ENCODE results near the gene FBN1.

Gene FBN1

DNA sequence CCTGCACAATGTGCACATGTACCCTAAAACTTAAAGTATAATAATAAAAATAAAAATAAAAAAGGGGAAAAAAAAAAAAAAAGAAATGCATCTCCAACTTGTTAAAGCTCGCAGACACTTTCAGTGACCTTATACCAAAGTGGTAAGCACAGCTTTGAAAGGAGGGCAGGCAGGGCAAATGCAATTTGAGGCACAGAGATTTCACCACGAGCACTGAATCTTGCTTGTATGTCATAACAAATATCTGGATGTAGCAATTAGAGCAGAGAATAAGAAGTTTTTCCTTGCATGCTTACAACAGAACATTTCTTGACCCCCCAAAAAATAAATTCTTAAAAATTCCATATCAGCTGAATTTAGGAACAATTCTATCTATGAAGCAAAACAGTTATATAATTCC is 66.5 kb downstream of the FBN1 start:
- DNase-seq, result no peak

DNA sequence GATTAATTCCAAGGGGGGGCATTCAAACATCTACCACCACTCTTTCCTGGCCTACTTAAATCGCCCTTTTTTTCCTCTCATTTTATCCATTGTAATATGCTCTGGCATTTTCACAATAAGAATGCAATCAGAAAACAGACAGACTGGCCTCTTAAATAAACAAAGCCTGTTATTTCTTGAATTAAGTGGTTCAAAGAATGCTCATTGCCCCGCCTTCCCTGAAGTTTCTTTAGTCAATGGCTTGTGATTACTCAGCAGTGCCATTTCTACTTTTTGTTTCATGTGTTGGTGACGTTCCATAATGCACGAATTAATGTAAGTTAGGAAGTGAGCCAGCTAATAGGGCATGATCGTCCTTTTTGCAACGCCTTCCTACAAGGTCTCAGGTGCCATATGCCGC is 68.0 kb downstream of the FBN1 start:
- no peak for DNase-seq

DNA sequence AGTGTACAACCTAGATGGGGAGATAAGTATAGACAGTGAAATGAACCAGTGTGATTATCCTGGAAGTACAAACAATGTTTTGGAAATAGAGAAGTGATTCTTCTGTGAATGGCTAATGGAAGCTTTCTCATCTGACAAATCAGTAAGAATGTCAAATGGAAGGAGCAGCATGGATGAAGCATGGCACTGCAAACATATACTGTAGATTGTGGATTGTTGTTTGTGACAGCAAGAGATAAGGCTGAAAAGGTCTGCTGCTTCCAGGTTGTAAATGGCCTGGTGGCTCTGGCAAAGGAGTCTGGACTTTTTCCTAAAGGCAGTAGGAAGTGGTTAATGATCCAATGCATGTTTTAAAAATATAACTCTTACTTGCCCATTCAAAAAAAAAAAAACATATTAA is 71.3 kb downstream of the FBN1 start:
- DNase-seq, result no peak

DNA sequence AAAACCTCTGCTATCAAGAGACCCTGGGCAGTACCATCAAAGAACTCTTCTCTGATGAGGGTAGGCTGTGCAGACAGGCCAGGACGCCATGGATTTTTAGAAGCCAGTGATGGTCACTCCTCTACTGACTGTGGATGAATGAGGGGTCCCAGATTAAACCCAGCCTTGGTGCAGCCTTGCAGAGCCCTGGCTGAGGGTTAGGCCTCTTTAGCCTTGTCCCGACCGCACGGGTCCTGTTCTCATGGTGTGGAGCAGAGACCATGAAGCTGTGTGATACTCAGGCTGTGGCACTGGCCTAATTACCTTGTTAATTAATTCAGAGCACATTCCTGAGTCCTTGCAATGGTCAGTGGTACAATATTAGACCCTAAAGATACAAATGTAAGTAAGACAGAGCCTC is 71.7 kb downstream of the FBN1 start:
- no peak for DNase-seq

DNA sequence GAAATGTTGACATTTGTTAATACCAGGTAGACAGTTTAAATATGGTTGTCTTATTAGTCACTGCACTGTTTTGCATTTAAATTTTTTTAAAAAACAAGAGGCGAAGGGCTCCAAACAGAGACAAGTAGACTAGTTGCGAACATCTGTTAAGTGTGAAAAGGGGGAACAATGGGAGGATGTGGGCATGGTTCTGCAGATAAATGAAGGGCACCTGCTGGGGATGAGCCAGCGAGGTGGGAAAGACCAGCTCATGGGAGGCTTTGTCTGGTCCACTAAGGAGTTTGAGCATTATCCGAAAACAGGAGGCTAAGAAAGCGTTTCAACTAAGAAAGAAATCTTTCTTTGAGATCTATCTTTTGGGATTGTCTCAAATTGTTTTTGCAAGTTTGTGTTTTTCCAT is 72.7 kb downstream of the FBN1 start:
- no peak for DNase-seq

DNA sequence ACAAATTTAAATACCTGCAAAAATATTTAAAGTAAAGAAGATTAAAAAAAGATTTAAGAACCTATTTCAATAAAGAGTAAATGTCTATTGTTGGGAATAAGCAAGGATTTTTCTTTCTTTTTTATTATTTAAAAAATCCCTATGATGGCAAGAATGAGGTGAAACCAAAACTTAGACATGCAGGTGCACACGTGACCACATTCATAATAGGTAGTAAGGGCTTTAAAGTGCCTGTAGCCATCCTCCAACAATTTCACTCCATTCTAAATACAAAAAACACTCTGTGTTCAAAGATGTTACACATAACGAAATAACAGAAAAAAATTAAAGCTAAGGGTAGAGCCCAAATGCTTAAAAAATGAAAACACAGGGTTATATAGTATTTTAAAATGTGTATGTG is 74.0 kb downstream of the FBN1 start:
- DNase-seq, result no peak

DNA sequence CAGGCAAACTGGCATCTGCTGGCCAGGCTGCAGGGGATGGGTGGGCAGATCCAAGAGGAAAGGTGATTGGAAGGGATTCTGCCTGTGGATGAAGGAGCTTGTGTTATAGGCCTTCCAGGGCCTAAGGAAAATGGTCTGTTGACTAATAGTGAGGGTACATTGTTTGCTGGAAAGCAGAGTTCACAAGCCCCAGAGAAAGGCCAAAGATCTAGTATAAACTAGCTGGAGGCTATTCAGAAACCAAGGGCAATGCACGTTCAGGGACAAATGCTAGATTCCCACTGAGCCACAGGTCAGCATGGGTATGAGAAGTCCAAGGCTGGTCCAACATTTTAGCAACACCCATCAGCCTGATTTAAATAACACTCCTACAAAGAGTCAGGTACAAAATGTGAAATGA is 74.7 kb downstream of the FBN1 start:
- DNase-seq, result no peak

DNA sequence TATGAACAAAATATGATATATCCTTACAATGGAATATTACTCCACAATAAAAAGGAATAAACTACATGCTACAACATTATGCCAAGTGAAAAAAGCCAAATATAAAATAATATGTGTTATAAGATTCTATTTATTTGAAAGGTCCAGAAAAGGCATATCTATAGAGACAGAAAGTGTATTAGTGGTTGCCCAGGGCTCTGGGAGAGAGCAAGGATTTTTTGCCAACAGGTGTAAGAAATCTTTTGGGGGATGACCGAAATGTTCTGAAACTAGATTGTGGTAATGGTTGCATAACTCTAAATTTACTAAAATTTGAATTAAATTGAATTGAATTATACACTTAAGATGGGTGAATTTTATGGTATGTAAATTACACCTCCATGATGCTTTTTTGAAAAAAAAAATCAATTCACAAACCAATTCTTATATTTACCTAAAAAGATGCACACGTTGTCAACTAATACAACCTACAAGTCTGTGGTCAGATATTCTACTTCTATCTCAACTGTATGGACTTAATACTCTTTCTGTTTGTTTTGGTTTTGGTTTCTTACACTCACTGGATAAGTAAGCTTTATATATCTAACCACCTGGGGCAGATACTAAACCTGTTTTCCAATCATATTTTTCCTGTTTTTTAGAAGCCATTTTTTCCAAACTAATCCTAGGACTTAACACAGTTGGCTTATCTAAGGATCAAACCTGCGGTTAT is 75.8 kb downstream of the FBN1 start:
- DNase-seq, result no peak

DNA sequence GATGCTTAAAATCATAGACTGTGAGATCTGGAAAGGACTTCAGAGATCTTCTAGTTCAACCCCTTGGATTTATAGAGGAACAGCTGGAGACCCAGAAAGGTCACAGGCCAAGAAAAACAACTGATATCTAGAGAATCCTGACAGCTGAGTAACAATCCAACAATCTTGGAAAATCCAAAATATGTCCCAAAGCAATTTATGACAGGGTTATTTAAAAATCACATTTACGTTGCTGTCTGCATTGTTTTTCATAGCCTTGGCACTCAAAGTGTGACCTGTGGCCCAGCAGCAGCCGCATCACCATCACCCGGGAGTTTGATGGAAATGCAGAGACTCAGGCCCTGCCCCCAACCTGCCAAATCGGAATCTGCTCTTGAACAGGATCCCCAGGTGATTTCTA is 78.8 kb downstream of the FBN1 start:
- DNase-seq, result no peak

DNA sequence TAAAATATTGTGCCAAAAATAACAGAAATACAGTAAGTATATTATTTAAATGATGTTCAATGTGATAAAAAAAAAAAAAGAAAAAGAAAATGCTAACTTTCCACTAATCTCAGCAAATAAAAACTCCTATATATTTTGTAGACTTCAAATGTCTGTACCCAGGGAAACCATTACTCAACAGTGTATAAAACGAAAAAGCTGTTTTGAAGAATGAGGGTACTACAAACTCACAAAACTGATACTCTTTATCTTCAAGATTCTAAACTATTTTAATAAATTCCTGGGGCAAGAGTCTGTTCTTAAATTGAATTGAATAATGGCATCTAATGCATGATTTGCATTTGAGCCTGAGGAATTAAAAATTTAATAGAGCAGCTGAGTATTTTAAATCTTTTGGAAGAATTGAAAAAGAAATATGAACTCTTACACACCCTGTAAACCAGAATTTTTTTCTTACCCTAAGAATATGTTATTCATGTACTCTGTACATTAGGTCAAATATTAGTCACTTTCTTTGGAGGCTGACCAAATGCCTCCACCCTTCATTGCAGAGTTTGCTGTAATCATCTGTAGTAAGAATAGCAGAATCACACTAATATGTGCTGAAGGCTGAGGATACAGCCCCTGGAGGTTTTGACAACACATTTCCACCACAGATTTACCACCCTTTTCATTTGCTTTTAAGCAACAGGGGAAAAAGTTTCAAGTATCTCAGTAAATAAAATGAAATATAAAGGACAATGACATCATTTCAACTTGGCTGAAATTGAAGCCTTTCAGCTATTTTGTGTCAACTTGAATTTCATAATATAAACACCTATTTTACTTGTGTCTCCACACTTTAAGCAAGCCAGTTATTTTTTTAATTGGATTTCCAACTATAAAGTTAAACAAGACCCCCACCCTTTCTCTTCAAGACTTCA is 79.7 kb downstream of the FBN1 start:
- no peak for DNase-seq

DNA sequence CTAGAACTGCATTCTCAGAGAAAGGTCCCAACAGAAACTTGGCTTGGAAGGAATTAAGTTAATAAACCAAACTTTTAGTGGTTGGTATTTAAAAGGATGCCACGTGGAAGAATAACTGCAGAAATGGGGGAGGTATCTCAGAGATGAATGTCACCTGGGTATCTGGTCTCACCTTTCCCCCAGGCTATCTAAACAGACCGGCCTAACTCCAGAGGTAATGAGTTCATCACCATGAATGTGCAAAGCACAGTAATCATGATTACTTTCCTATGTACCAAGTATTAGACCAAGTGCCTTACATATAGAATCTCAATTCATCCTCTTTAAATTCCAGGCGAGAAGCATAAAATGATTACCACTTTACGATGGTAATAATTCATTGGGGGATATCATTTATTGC is 80.8 kb downstream of the FBN1 start:
- no peak for DNase-seq

DNA sequence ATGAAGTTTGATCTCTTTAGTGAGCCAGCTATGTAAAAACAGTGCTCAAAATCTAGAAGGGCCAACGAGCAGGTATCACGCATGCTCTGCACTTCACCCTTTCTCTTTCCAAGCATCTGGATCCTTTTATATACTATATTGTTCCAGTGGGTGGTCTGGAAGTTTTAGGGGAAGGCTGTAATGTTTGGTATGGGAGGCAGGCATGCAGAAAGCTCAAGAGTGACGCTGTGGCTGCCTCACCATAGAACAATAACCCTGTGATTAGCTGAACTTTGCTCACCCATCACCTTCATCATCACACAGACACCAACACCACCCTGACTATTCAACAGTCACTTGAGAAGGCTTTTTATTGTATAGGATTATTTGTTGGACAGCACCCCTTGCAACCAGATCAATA is 81.6 kb downstream of the FBN1 start:
- no peak for DNase-seq

DNA sequence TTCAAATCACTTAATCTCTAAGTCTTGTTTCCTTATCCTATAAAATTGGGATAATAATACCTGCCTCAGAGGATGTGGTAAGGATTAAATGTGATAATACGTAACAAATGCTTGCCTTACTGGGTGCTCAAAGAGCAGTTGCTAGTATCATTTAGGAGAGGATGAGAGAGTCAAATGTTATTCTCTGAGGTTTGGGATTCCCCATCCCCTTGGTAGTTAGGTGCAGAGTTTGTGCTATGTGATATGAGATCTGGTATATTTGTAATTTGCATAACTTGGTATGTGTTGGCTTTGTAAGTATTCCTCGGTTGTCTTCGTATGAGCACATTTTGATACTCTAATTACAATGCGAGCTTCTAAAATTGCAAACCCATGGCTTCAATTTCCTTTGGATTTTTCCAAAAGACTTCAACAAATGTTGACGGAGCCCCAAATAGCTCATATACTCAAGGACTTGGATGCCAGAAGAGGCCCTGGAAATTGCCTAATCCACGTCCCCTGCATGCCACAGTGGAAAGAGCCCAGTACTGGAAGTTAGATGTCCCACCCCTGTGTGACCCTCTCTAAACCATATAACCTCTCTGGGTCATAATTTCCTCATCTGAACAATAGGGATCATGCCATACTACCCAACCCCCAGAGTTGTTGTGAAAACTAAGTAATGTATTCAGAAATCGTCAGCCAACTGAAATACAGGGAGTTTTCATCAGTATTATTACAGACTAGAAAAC is 85.0 kb downstream of the FBN1 start:
- DNase-seq, result no peak

DNA sequence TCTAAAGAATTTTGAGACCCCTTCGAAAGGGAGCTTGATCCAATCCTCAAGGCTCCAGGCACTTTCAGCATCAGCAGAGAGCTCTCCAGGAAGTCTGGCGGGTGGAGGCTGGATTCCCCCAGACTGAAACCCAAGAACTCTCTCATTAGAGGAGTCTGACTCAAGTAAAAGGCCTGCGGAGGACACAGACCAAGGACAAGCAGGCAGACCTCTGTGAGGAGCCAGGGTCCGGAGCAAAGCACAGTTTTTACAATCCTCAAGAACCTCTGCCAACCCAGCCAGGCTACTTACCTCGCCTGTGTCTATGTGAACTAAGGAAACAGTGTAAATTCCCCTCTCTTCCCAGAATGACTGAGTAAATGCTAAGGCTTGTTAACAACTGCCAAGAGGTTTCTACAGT is 86.2 kb downstream of the FBN1 start:
- DNase-seq, result no peak

DNA sequence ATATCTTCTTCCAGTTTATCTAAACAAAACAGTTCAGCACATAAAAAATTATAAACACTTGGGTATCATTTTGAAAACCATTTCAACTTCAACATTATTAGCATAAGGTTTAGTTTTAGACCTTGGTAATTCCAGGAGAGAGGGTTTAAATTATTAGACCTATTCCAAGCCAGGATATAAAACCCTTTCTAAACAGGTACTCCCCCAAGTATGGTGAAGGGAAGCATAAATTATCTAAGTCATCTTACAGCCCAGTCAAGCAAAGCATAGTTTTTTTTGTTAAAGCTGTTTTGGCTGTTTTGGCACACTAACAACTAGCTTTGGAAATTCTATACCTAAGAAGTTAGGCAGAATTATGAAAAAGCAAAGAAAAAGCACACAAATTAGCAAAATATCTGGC is 87.3 kb downstream of the FBN1 start:
- DNase-seq, result no peak

DNA sequence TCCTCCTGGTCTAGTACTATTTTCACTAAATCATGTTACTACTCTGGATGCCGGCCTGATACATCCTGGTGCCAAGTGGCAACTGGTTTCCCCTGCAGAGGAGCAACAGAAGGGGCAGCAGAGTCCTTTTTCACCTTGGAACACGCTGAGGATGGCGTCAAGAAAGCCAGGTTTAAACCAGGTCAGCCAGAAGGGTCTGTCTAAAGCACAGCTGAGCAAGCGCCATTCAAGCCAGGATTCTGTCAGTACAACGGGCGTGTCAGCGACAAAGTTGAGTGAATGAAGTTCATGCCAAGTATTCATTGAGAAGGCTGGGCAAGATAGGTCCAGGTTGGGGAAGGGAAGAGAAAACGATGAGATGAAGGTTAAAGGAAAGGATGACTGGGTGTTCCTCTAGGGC is 88.2 kb downstream of the FBN1 start:
- no peak for DNase-seq

DNA sequence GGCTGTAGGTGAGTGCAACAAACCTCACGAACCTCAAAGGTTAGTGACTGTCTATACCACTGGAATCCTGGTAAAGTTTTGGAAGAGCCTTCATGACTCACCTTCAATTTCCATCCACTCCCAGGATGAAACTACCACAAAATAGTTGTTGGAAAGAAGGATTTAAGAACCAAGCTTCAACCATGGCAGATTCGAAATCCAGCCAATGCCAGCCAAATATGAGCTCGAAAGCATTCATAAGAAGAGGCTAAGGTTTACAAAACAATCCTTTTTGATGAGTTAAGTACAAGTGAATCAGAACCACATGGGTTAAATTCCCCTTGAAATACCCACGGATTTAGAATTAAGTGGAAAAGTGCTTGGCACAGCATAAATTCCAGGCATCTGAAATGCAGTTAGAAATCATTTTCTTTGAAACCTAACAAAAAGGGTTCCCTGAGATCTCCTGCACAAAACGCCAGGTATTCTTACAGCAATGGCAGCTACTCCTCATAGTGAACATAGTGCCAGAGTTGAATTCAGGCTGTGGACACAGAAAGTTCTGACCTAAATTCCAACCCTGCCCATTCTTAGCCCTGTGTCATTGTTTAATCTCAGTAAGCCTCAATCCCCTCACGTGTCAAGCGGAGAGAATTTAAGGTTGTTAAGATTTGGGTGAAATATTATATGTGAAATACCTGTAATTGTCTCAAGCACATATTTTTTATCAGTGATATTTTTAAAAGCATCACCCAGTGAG is 89.2 kb downstream of the FBN1 start:
- no peak for DNase-seq

DNA sequence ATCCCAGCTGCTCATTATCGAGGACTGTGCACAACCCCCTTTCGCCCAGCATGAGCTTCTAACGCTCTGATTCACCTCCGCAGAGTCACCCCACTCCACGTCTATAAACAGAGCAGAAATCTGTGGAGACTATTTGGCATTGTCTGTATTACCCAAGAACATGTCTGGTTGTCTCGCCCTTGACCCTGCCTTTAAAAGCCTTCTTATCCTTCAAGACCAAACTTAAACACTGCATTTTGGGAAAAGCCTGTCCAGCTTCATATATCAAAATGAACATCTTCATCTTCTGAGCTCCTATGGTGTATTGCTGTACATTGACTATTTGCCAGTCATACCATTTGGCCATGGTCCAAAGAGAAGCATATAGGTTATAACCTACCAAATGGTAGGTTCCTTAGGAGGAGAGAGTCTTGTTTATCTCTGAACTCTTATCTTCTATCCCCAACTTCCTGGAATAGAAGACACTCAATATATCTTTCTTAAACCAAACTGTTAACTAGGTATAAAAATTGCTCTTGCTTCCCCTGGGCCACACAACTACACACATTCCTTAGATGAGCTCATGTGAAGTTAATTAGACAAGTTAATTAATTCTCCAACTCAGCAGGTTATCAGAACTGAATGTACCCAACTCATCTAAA is 90.1 kb downstream of the FBN1 start:
- no peak for DNase-seq

DNA sequence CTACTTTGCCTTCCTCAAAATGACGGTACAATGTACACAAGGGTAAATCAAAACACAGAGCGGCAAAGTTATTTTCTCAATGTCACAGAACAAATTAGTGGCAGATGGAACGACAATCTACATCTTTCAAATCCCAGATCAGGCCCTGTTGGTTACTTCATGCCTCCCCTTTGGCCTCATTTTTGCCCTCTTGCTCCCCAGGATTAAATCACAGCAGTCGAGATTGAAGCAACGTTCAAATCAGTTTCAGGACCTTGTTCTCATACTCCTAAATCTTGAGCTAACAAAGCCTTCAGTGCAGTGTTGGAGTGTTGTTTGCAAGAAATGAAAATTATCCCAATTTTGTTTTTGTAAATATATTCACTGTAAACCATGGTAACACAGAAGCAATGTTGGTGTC is 91.4 kb downstream of the FBN1 start:
- no peak for DNase-seq

DNA sequence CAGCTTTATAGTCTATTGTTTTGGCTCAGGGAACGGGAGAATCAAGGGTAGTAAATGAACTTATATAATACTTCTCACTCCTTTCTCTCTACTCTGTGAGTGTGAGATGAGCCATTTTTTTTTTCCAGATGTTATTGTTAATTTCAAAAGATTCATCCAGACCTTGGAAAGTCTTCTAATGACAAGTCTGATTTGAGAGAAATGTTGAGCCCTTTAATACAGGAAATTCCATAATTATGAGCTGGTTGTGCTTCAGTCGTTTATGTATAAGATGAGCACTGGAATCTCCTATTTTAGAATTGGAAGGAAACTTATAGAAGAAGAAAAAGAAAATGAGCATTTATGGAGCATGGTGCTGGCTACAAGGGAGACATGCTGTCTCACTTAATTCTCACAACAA is 92.0 kb downstream of the FBN1 start:
- DNase-seq, result no peak

DNA sequence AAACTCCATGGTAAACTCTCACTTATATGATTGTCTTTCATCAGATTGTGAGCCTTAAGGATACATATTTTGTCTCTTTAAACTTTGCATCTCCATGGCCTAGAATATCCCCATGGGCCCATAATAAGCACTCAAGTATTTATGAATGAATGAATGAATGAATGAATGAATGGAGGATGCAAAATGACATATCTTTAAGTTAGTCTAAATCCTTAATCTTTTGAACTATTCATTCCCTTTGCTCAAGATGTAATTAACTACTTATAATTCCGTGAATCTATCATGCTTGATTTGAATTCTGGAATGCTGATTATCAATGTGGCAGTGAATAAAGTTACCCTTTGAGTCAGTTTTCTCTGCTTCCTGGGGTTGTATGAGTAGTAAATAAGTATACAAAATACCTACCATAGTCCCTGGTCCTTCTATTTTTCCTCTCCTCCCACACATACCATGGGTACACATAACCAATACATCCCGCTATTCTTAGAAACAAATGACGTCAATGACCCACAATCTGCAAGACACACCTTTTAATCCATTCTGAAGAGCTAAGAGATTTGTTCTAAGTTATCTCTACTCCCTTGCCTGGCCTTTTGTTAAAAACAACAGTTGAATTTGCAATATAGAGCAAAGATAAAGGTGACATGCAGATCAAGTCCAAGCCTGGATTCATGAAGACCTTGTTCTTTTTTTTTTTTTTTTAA is 94.5 kb downstream of the FBN1 start:
- DNase-seq, result no peak

DNA sequence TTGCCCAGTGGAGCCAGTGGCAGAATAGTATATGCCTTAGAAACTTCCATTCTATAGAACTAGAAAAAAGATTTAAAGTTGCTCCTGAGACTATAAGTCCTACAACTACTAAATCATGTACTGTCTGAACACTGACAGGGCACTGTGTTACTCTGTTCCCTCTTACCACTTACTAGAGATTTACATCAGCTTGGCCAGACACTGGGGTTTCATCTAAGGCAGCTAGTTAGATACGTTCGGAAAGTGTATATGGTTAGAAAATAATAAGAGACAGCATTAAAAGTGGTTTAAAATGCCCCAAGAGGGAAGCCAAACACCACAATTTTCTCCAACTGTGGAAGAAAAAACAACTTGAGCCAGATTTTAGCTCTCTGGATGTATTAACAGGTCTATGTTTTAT is 97.1 kb downstream of the FBN1 start:
- no peak for DNase-seq
